K562 (cell line): ENCODE data around the gene GIPC3. TPM values are rescaled to one million over a fixed set of nuclear protein-coding genes. Genes with fewer than 3 reads are reported as not detected.

ENCODE experiments used
- CEBPG ChIP-seq, 3 experiments: fragments of 200-800 bp in 1 of 3; sonication (Bioruptor generic) in 1 of 3; sonication (generic) in 1 of 3; formaldehyde crosslinking in 1 of 3; IDR thresholded peaks in 2 of 3; conservative IDR thresholded peaks in 1 of 3; 2 replicates each; pipeline versions ENCODE4 v1.6.1 to v1.8.0; 2016 to 2022; ENCODE audit warnings: missing compliant biosample characterization in 2 of 3, missing genetic modification characterization in 2 of 3, mild to moderate bottlenecking in 1 of 3, missing genetic modification reagents in 1 of 3
- EGR1 ChIP-seq: fragments of 450-650 bp; conservative IDR thresholded peaks from 2 replicates; pipeline ENCODE4 v1.6.1; 2017; ENCODE audit warnings: mild to moderate bottlenecking
- FOXK1 ChIP-seq: sonication (generic); formaldehyde crosslinking; IDR thresholded peaks from 2 replicates; pipeline ENCODE4 v1.8.0; 2022; ENCODE audit warnings: missing genetic modification reagents, mild to moderate bottlenecking, borderline replicate concordance
- KDM1A ChIP-seq, 2 experiments: fragments of 450-650 bp; IDR thresholded peaks; 2 replicates each; pipeline ENCODE4 v1.6.1; 2016; ENCODE audit warnings: mild to moderate bottlenecking in 2 of 2
- MAFG ChIP-seq: fragments of 450-650 bp; conservative IDR thresholded peaks from 2 replicates; pipeline ENCODE4 v1.6.1; 2016; ENCODE audit warnings: missing genetic modification characterization, missing compliant biosample characterization
- MBD1 ChIP-seq: fragments of 250-450 bp; sonication (Bioruptor Pico); IDR thresholded peaks from 2 replicates; pipeline ENCODE4 v1.8.0; 2022; ENCODE audit warnings: inconsistent platforms
- OTX1 ChIP-seq: fragments of 450-650 bp; formaldehyde crosslinking; IDR thresholded peaks from 2 replicates; pipeline ENCODE4 v1.4.0; 2022; ENCODE audit warnings: mild to moderate bottlenecking
- VEZF1 ChIP-seq: fragments of 200-800 bp; sonication (Bioruptor generic); IDR thresholded peaks from 2 replicates; pipeline ENCODE4 v1.6.1; 2017; ENCODE audit warnings: missing genetic modification characterization, missing compliant biosample characterization
- ZBTB12 ChIP-seq: fragments of 250-450 bp; sonication (Bioruptor Pico); IDR thresholded peaks from 2 replicates; pipeline ENCODE4 v1.4.0; 2020
- ZNF318 ChIP-seq, 2 experiments: fragments of 450-650 bp; IDR thresholded peaks; 2 replicates each; pipeline ENCODE4 v1.6.1; 2016; ENCODE audit warnings: mild to moderate bottlenecking in 2 of 2, borderline replicate concordance in 1 of 2, low read depth in 1 of 2, moderate library complexity in 1 of 2
- ZNF740 ChIP-seq, 3 experiments: fragments of 200-800 bp in 1 of 3; sonication (Bioruptor generic) in 1 of 3; sonication (generic) in 1 of 3; formaldehyde crosslinking in 1 of 3; IDR thresholded peaks; 2 replicates each; pipeline versions ENCODE4 v1.6.1 to v1.8.0; 2016 to 2022; ENCODE audit warnings: mild to moderate bottlenecking in 2 of 3, missing compliant biosample characterization in 2 of 3, missing genetic modification characterization in 2 of 3, missing genetic modification reagents in 1 of 3
- ZZZ3 ChIP-seq: fragments of 450-650 bp; IDR thresholded peaks from 2 replicates; pipeline ENCODE4 v1.6.1; 2016; ENCODE audit warnings: antibody characterized with exemption, mild to moderate bottlenecking, moderate library complexity
- polyA plus RNA-seq, 8 experiments: library from polyadenylated mRNA; depleted of rRNA in 4 of 8; stranded (reverse) in 5 of 8; unstranded in 3 of 8; fragments of >200 nt; fragmentation: Nextera tagmentation in 2 of 8; fragmentation: Illumina TruSeq in 1 of 8; extraction: Ambion mirVana in 2 of 8; extraction: Trizol in 1 of 8; gene quantifications; 2 replicates each; pipeline versions ENCODE4 v1.2.1 to v1.2.3, GENCODE V29; 2011 to 2014; ENCODE audit warnings: inconsistent platforms in 1 of 8, missing spikeins in 1 of 8
- total RNA-seq, 7 experiments: library from RNA; depleted of rRNA in 6 of 7; stranded (reverse); fragments of >200 nt in 6 of 7; fragmentation: Illumina TruSeq in 2 of 7; extraction: Trizol in 2 of 7; gene quantifications; 2 replicates each; pipeline versions ENCODE4 v1.2.1 to v1.2.3, GENCODE V29; 2011 to 2021; ENCODE audit warnings: low replicate concordance in 1 of 7

GIPC3 gene
- total and polyA plus RNA-seq, 9 of the 15 experiments (the other 6 are each of a cell fraction or from before 2014, with no cell fraction given), result 0.03 to 3.6 (median 1.5) TPM; not detected in 1

GRCh38 chr19:3608079-3608641, 22.9 kb downstream of the GIPC3 start (continued):
- TF ChIP-seq VEZF1, result no peak
- no peak for TF ChIP-seq MBD1
- no peak for TF ChIP-seq CEBPG (CRISPR knock-in tag; IDR thresholded peaks at IDR 0.05)
- TF ChIP-seq CEBPG (tag; conservative IDR thresholded peaks at IDR 0.05 in 1 of 2, IDR thresholded peaks at IDR 0.05 in 1 of 2), result no peak
- TF ChIP-seq ZNF740 (CRISPR knock-in tag; IDR thresholded peaks at IDR 0.05), result no peak
- TF ChIP-seq ZNF740 (tag; IDR thresholded peaks at IDR 0.05), result no peak
- no peak for TF ChIP-seq ZNF318 (IDR thresholded peaks at IDR 0.05; ENCODE audit: borderline replicate concordance in 1 of 2, low read depth in 1 of 2)
- TF ChIP-seq OTX1 (CRISPR knock-in tag), result no peak
- no peak for TF ChIP-seq MAFG (tag)
- no peak for TF ChIP-seq KDM1A (IDR thresholded peaks at IDR 0.05)
- no peak for TF ChIP-seq ZZZ3
- TF ChIP-seq ZBTB12 (CRISPR knock-in tag), result no peak
- TF ChIP-seq EGR1, result peak; percentile 77
- no peak for TF ChIP-seq FOXK1 (CRISPR knock-in tag)
